Stomach (tissue), 4 donors: ENCODE results near the gene SPATS1.

ENCODE experiments used
- POLR2AphosphoS5 ChIP-seq, 3 donors: sonication (generic); formaldehyde crosslinking; IDR thresholded peaks; one replicate each; pipeline ENCODE4 v1.6.1; 2016; ENCODE audit warnings: antibody characterized with exemption in 3 of 3
- TF ChIP-seq, protein P1 (sequence below), 7 experiments: fragments of 450-650 bp in 4 of 7; fragments of 200-600 bp in 3 of 7; sonication (generic) in 3 of 7; IDR thresholded peaks; one replicate each; pipeline ENCODE4 v1.5.1; 2016 to 2019; ENCODE audit warnings: antibody characterized with exemption in 7 of 7, control low read depth in 2 of 7, mild to moderate bottlenecking in 1 of 7

DNA sequence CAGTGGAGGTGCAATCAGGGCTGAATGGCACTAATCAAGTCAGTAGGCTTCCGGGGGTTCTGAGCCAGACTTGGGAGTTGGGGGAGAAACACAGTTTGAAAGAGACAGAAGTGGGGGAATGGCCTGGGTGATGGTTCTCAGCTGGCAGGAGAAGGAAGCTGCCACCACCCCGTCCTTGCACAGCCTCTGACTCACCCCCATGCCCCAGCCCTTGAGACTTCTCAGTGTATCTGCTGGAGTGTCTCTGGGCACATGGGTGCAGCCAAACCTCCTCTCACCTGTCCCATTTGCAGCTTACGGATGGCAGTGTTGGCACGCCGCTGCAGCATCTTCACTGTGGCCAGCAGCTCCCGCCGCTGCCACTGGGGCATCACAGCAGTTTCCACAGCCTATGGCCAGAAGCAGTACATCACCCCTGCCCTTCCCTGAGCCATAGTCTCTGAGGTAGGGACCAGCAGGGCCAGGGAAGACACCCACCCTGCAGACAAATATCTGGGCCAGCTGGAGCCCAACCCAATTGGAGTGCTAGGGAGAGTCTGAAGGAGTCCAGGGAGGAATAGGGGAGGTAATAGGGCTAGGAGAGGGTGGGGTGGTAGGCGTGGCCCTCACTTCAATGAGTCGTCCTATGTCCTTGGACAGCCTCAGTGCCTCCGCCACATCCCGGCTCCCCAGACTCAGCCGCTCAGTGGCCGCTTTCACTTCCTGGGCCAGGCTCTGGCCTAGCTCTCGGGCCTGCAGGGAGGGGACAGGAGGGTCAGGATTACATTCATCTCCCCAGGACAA, 40.5 kb upstream of the SPATS1 start:
- TF ChIP-seq, protein P1, sequence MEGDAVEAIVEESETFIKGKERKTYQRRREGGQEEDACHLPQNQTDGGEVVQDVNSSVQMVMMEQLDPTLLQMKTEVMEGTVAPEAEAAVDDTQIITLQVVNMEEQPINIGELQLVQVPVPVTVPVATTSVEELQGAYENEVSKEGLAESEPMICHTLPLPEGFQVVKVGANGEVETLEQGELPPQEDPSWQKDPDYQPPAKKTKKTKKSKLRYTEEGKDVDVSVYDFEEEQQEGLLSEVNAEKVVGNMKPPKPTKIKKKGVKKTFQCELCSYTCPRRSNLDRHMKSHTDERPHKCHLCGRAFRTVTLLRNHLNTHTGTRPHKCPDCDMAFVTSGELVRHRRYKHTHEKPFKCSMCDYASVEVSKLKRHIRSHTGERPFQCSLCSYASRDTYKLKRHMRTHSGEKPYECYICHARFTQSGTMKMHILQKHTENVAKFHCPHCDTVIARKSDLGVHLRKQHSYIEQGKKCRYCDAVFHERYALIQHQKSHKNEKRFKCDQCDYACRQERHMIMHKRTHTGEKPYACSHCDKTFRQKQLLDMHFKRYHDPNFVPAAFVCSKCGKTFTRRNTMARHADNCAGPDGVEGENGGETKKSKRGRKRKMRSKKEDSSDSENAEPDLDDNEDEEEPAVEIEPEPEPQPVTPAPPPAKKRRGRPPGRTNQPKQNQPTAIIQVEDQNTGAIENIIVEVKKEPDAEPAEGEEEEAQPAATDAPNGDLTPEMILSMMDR (IDR thresholded peaks at IDR 0.05): no peak
- no peak for TF ChIP-seq POLR2AphosphoS5 (IDR thresholded peaks at IDR 0.05)
